Measurements from ENCODE around the gene CDC42SE2. TPM values are rescaled to one million over a fixed set of nuclear protein-coding genes. Genes with fewer than 3 reads are reported as not detected.

The CDC42SE2 gene
- total RNA-seq, 1 experiment from 2014 or later: 22.5 TPM

DNA sequence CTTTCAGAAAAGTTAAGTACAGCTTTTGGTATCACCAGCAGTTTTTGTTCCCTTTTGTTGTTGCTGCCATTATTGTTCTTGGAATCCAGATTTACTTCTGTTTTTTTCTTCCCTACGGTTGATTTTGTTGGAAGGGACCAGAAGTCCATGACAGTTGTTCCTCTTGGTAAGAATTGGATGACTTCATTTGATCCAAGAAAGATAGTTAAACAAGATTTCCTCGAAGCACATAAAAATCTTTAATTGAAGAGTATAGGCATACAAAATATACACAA lies 65.4 kb downstream of the CDC42SE2 start (continued):
- TF ChIP-seq ZNF512 (CRISPR knock-in tag; IDR thresholded peaks at IDR 0.05; ENCODE audit: borderline replicate concordance): no peak
- TF ChIP-seq, protein P1, sequence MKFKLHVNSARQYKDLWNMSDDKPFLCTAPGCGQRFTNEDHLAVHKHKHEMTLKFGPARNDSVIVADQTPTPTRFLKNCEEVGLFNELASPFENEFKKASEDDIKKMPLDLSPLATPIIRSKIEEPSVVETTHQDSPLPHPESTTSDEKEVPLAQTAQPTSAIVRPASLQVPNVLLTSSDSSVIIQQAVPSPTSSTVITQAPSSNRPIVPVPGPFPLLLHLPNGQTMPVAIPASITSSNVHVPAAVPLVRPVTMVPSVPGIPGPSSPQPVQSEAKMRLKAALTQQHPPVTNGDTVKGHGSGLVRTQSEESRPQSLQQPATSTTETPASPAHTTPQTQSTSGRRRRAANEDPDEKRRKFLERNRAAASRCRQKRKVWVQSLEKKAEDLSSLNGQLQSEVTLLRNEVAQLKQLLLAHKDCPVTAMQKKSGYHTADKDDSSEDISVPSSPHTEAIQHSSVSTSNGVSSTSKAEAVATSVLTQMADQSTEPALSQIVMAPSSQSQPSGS (CRISPR knock-in tag; IDR thresholded peaks at IDR 0.05; ENCODE audit: borderline replicate concordance, low read depth): no peak
- no peak for TF ChIP-seq IRF2 (CRISPR knock-in tag; IDR thresholded peaks at IDR 0.05; ENCODE audit: borderline replicate concordance, low read depth)
- TF ChIP-seq ZNF219 (CRISPR knock-in tag; IDR thresholded peaks at IDR 0.05; ENCODE audit: borderline replicate concordance): no peak
- no peak for TF ChIP-seq NR1H2 (CRISPR knock-in tag; IDR thresholded peaks at IDR 0.05)
- no peak for TF ChIP-seq ZMAT4 (CRISPR knock-in tag; IDR thresholded peaks at IDR 0.05)
- TF ChIP-seq, protein P2, sequence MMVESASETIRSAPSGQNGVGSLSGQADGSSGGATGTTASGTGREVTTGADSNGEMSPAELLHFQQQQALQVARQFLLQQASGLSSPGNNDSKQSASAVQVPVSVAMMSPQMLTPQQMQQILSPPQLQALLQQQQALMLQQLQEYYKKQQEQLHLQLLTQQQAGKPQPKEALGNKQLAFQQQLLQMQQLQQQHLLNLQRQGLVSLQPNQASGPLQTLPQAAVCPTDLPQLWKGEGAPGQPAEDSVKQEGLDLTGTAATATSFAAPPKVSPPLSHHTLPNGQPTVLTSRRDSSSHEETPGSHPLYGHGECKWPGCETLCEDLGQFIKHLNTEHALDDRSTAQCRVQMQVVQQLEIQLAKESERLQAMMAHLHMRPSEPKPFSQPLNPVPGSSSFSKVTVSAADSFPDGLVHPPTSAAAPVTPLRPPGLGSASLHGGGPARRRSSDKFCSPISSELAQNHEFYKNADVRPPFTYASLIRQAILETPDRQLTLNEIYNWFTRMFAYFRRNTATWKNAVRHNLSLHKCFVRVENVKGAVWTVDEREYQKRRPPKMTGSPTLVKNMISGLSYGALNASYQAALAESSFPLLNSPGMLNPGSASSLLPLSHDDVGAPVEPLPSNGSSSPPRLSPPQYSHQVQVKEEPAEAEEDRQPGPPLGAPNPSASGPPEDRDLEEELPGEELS (CRISPR knock-in tag; IDR thresholded peaks at IDR 0.05): no peak
- TF ChIP-seq SMAD4 (CRISPR knock-in tag; IDR thresholded peaks at IDR 0.05): no peak
- TF ChIP-seq ELF4 (CRISPR knock-in tag; IDR thresholded peaks at IDR 0.05; ENCODE audit: low read depth): no peak
- no peak for TF ChIP-seq RELA (CRISPR knock-in tag; IDR thresholded peaks at IDR 0.05; ENCODE audit: borderline replicate concordance)
- TF ChIP-seq E2F1 (CRISPR knock-in tag; IDR thresholded peaks at IDR 0.05): no peak
- no peak for TF ChIP-seq SMAD3 (CRISPR knock-in tag; IDR thresholded peaks at IDR 0.05; ENCODE audit: borderline replicate concordance)

GRCh38 chr5:131330031-131330430 lies 66.2 kb downstream of the CDC42SE2 start:
- DNase-seq (ENCODE audit: low spot score) (no peak), ATAC-seq (no peak)
- Mint-ChIP-seq H3K36me3 (peaks cover 12% of the 10 kb centered on the region), H3K9me3 (peaks cover 13% of the 10 kb centered on the region), H3K4me3 (no peak overlapping the region), H3K4me1 (peaks cover 10% of the 10 kb centered on the region), H3K27ac (no peak overlapping the region), H3K27me3 (ENCODE audit: low read depth) (no peaks in the 10 kb centered on the region)
- ChIA-PET POLR2A (interaction anchor here (0.9 kb wide), 1 partner anchor 16 kb away, joined by 5 read pairs; no protein-coding TSS in a partner anchor), CTCF (no interaction called here)
- TF ChIP-seq, protein P3, sequence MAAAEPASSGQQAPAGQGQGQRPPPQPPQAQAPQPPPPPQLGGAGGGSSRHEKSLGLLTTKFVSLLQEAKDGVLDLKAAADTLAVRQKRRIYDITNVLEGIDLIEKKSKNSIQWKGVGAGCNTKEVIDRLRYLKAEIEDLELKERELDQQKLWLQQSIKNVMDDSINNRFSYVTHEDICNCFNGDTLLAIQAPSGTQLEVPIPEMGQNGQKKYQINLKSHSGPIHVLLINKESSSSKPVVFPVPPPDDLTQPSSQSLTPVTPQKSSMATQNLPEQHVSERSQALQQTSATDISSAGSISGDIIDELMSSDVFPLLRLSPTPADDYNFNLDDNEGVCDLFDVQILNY (CRISPR knock-in tag; IDR thresholded peaks at IDR 0.05): no peak
- TF ChIP-seq, protein P4, sequence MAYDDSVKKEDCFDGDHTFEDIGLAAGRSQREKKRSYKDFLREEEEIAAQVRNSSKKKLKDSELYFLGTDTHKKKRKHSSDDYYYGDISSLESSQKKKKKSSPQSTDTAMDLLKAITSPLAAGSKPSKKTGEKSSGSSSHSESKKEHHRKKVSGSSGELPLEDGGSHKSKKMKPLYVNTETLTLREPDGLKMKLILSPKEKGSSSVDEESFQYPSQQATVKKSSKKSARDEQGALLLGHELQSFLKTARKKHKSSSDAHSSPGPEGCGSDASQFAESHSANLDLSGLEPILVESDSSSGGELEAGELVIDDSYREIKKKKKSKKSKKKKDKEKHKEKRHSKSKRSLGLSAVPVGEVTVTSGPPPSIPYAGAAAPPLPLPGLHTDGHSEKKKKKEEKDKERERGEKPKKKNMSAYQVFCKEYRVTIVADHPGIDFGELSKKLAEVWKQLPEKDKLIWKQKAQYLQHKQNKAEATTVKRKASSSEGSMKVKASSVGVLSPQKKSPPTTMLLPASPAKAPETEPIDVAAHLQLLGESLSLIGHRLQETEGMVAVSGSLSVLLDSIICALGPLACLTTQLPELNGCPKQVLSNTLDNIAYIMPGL (CRISPR knock-in tag; IDR thresholded peaks at IDR 0.05): no peak
- TF ChIP-seq ZNF281 (CRISPR knock-in tag; IDR thresholded peaks at IDR 0.05) (no peak), NFATC4 (CRISPR knock-in tag; IDR thresholded peaks at IDR 0.05) (no peak), ZNF512 (CRISPR knock-in tag; IDR thresholded peaks at IDR 0.05; ENCODE audit: borderline replicate concordance) (no peak)
- TF ChIP-seq, protein P5, sequence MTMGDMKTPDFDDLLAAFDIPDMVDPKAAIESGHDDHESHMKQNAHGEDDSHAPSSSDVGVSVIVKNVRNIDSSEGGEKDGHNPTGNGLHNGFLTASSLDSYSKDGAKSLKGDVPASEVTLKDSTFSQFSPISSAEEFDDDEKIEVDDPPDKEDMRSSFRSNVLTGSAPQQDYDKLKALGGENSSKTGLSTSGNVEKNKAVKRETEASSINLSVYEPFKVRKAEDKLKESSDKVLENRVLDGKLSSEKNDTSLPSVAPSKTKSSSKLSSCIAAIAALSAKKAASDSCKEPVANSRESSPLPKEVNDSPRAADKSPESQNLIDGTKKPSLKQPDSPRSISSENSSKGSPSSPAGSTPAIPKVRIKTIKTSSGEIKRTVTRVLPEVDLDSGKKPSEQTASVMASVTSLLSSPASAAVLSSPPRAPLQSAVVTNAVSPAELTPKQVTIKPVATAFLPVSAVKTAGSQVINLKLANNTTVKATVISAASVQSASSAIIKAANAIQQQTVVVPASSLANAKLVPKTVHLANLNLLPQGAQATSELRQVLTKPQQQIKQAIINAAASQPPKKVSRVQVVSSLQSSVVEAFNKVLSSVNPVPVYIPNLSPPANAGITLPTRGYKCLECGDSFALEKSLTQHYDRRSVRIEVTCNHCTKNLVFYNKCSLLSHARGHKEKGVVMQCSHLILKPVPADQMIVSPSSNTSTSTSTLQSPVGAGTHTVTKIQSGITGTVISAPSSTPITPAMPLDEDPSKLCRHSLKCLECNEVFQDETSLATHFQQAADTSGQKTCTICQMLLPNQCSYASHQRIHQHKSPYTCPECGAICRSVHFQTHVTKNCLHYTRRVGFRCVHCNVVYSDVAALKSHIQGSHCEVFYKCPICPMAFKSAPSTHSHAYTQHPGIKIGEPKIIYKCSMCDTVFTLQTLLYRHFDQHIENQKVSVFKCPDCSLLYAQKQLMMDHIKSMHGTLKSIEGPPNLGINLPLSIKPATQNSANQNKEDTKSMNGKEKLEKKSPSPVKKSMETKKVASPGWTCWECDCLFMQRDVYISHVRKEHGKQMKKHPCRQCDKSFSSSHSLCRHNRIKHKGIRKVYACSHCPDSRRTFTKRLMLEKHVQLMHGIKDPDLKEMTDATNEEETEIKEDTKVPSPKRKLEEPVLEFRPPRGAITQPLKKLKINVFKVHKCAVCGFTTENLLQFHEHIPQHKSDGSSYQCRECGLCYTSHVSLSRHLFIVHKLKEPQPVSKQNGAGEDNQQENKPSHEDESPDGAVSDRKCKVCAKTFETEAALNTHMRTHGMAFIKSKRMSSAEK (CRISPR knock-in tag; IDR thresholded peaks at IDR 0.05; ENCODE audit: borderline replicate concordance): no peak
